ENCODE results near the gene DDOST.

DDOST gene

DNA sequence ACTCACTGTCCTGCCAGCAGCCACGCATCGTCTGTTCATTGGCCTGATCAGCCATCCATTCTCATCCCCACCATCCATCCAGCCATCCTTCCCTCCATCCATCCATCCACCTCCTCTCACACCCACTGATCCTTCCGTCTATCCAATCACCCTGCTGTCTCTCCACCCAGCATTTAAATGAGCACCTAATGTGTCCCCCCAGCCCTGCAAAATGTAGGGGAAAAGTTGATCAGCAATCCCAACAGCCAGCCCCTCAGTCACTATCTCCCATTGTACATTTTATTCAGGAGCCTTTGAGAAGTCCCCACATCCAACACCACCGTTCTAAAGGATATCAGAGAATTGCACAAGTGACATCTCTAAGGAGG is 11.1 kb upstream of the DDOST start:
- TF ChIP-seq, protein P1, sequence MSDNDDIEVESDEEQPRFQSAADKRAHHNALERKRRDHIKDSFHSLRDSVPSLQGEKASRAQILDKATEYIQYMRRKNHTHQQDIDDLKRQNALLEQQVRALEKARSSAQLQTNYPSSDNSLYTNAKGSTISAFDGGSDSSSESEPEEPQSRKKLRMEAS (IDR thresholded peaks at IDR 0.05; ENCODE audit: low read depth, low read length), result no peak
- TF ChIP-seq POLR2A (IDR thresholded peaks at IDR 0.05; ENCODE audit: extremely low read depth, insufficient read length) (no peak), CTCF (IDR thresholded peaks at IDR 0.05; ENCODE audit: low read depth, low read length) (no peak), MYC (IDR thresholded peaks at IDR 0.05; ENCODE audit: low read depth, low read length) (no peak)
- H3K4me3 ChIP-seq (ENCODE audit: low read depth, low read length), result no peak overlapping the region
- no peak for DNase-seq (ENCODE audit: low read depth)

DNA sequence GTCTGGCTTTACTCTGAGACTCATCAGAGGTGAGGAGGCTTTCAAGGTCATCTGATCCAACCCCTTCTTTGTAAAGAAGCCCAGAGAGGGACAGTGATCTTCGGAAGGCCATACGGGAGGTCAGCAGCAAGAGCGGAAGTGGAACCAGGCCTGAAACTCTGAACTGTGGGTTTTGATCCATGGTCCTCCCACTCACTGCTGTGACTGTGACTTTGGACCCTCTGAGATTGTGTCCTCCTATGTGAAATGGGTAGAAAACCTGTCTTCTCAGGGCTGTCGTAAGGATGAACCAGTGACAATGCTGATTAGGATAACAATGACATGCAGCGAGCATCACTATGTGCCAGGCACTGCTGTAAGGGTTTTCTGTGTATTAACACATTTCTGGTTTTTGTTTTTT is 9.8 kb upstream of the DDOST start:
- TF ChIP-seq CTCF (IDR thresholded peaks at IDR 0.05; ENCODE audit: low read depth, low read length) (no peak), MYC (IDR thresholded peaks at IDR 0.05; ENCODE audit: low read depth, low read length) (no peak), POLR2A (IDR thresholded peaks at IDR 0.05; ENCODE audit: extremely low read depth, insufficient read length) (no peak)
- TF ChIP-seq, protein P1 (IDR thresholded peaks at IDR 0.05; ENCODE audit: low read depth, low read length), result no peak
- no peak for DNase-seq (ENCODE audit: low read depth)
- no peak overlapping the region for H3K4me3 ChIP-seq (ENCODE audit: low read depth, low read length)

- TF ChIP-seq, protein P1 (IDR thresholded peaks at IDR 0.05; ENCODE audit: low read depth, low read length), result no peak
- TF ChIP-seq MYC (IDR thresholded peaks at IDR 0.05; ENCODE audit: low read depth, low read length) (no peak), POLR2A (IDR thresholded peaks at IDR 0.05; ENCODE audit: extremely low read depth, insufficient read length) (no peak)
- no peak for DNase-seq (ENCODE audit: low read depth)
- H3K4me3 ChIP-seq (ENCODE audit: low read depth, low read length), result no peak overlapping the region
Observed at GRCh38 chr1:20668581-20668980, 7.4 kb upstream of the DDOST start.

- TF ChIP-seq CTCF (IDR thresholded peaks at IDR 0.05; ENCODE audit: low read depth, low read length), result no peak
- TF ChIP-seq, protein P1 (IDR thresholded peaks at IDR 0.05; ENCODE audit: low read depth, low read length), result 0 out of 2 replicates have a peak, but pooled peaks have one; percentile 10
- peak; percentile 47 for DNase-seq (ENCODE audit: low read depth)
- no peak overlapping the region for H3K4me3 ChIP-seq (ENCODE audit: low read depth, low read length)
Observed at GRCh38 chr1:20666804-20667203, 5.6 kb upstream of the DDOST start.

DNA sequence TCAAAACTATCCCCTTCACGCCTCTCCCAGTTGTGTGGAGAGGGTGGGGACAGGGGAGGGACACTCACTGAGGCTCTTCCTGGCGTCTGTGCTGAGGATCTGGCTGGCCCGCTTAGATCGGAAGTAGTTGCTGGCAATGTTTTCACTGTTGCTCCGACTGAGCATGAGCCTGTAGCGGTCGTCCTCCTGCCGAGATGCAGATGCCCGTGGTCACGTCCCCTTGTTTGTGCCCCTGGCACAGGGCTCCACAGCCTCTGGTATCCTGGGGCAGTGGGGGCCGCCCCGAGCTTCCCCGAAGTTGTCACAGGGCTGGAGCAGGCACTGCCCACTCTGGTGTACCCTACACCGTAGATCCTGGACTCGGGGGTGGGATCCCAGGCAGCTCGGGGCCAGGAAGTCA is 5.0 kb upstream of the DDOST start:
- TF ChIP-seq, protein P1 (IDR thresholded peaks at IDR 0.05; ENCODE audit: low read depth, low read length), result no peak
- TF ChIP-seq MYC (IDR thresholded peaks at IDR 0.05; ENCODE audit: low read depth, low read length) (no peak), CTCF (IDR thresholded peaks at IDR 0.05; ENCODE audit: low read depth, low read length) (no peak), POLR2A (IDR thresholded peaks at IDR 0.05; ENCODE audit: extremely low read depth, insufficient read length) (no peak)
- no peak for DNase-seq (ENCODE audit: low read depth)
- H3K4me3 ChIP-seq (ENCODE audit: low read depth, low read length), result no peak overlapping the region

GRCh38 chr1:20665726-20666125 is 4.6 kb upstream of the DDOST start:
- TF ChIP-seq, protein P1 (IDR thresholded peaks at IDR 0.05; ENCODE audit: low read depth, low read length), result no peak
- TF ChIP-seq MYC (IDR thresholded peaks at IDR 0.05; ENCODE audit: low read depth, low read length), result no peak
- no peak for TF ChIP-seq CTCF (IDR thresholded peaks at IDR 0.05; ENCODE audit: low read depth, low read length)
- no peak for TF ChIP-seq POLR2A (IDR thresholded peaks at IDR 0.05; ENCODE audit: extremely low read depth, insufficient read length)
- peak; percentile 55 for DNase-seq (ENCODE audit: low read depth)
- no peak overlapping the region for H3K4me3 ChIP-seq (ENCODE audit: low read depth, low read length)
